ENCODE results near the gene ADD2.

Gene ADD2

GRCh38 chr2:70789304-70790135, 21.5 kb upstream of the ADD2 start:
- no peak overlapping the region for H3K27ac Mint-ChIP-seq
- no peaks in the 10 kb centered on the region for H3K36me3 Mint-ChIP-seq (ENCODE audit: low read depth)
- H3K27me3 Mint-ChIP-seq (ENCODE audit: low read depth) = peaks cover 89% of the 10 kb centered on the region
- H3K4me1 Mint-ChIP-seq = peaks cover 18% of the 10 kb centered on the region
- TF ChIP-seq CTCF (IDR thresholded peaks at IDR 0.05; ENCODE audit: unreplicated experiment in 3 of 3) = peak; percentile 64 to 69 (median 68)
- peaks cover 3% of the 10 kb centered on the region for H3K9me3 Mint-ChIP-seq
- peak overlapping the region; percentile 78 to 81 (median 78) for H3K4me3 Mint-ChIP-seq

GRCh38 chr2:70785137-70785911, 17.3 kb upstream of the ADD2 start:
- peaks cover 23% of the 10 kb centered on the region for H3K4me1 Mint-ChIP-seq
- H3K4me3 Mint-ChIP-seq = no peak overlapping the region
- no peaks in the 10 kb centered on the region for H3K36me3 Mint-ChIP-seq (ENCODE audit: low read depth)
- H3K27me3 Mint-ChIP-seq (ENCODE audit: low read depth) = peaks cover 60% of the 10 kb centered on the region
- peak; percentile 56 to 62 (median 58) for TF ChIP-seq CTCF (IDR thresholded peaks at IDR 0.05; ENCODE audit: unreplicated experiment in 3 of 3)
- no peaks in the 10 kb centered on the region for H3K9me3 Mint-ChIP-seq
- H3K27ac Mint-ChIP-seq = no peak overlapping the region

- TF ChIP-seq CTCF (IDR thresholded peaks at IDR 0.05; ENCODE audit: unreplicated experiment in 3 of 3) = no peak
- Mint-ChIP-seq H3K9me3 (no peaks in the 10 kb centered on the region), H3K36me3 (ENCODE audit: low read depth) (no peaks in the 10 kb centered on the region), H3K4me3 (no peak overlapping the region), H3K4me1 (peaks cover 27% of the 10 kb centered on the region), H3K27me3 (ENCODE audit: low read depth) (peaks cover 60% of the 10 kb centered on the region), H3K27ac (peak overlapping the region in 1 of 3 experiments; percentile 35)
These were observed 16.3 kb upstream of the ADD2 start for GRCh38 chr2:70784320-70784719.

- peak overlapping the region in 1 of 3 experiments; percentile 15 for H3K4me3 Mint-ChIP-seq
- H3K27me3 Mint-ChIP-seq (ENCODE audit: low read depth) = peaks cover 40% of the 10 kb centered on the region
- H3K9me3 Mint-ChIP-seq = no peaks in the 10 kb centered on the region
- H3K27ac Mint-ChIP-seq = peak overlapping the region in 1 of 3 experiments; percentile 26
- H3K4me1 Mint-ChIP-seq = peaks cover 20% of the 10 kb centered on the region
- H3K36me3 Mint-ChIP-seq (ENCODE audit: low read depth) = no peaks in the 10 kb centered on the region
- TF ChIP-seq CTCF (IDR thresholded peaks at IDR 0.05; ENCODE audit: unreplicated experiment in 3 of 3) = no peak
These were observed 12.0 kb upstream of the ADD2 start for GRCh38 chr2:70779911-70780545.

GRCh38 chr2:70779491-70779890, 11.5 kb upstream of the ADD2 start:
- Mint-ChIP-seq H3K36me3 (ENCODE audit: low read depth) (no peaks in the 10 kb centered on the region), H3K27me3 (ENCODE audit: low read depth) (peaks cover 46% of the 10 kb centered on the region), H3K27ac (peak overlapping the region in 1 of 3 experiments; percentile 26), H3K4me3 (no peak overlapping the region), H3K9me3 (no peaks in the 10 kb centered on the region), H3K4me1 (peaks cover 19% of the 10 kb centered on the region)
- TF ChIP-seq CTCF (IDR thresholded peaks at IDR 0.05; ENCODE audit: unreplicated experiment in 3 of 3) = no peak

All from nephron (organoid).